22Rv1 (cell line): Measurements from ENCODE around the gene NDRG2.
"Not testable (repeated sequence)": the region's sequence is repeated elsewhere in the genome, so short reads cannot be mapped to it uniquely, and the experiment has no call there.

Experiments used
- ZFX ChIP-seq: fragments of 450-650 bp; IDR thresholded peaks from 2 replicates; pipeline ENCODE4 v1.6.1; 2017; ENCODE audit warnings: antibody characterized with exemption, borderline replicate concordance
- TF ChIP-seq, protein P1 (sequence below): fragments of 450-650 bp; IDR thresholded peaks from 2 replicates; pipeline ENCODE4 v1.5.1; 2017; ENCODE audit warnings: mild to moderate bottlenecking

DNA sequence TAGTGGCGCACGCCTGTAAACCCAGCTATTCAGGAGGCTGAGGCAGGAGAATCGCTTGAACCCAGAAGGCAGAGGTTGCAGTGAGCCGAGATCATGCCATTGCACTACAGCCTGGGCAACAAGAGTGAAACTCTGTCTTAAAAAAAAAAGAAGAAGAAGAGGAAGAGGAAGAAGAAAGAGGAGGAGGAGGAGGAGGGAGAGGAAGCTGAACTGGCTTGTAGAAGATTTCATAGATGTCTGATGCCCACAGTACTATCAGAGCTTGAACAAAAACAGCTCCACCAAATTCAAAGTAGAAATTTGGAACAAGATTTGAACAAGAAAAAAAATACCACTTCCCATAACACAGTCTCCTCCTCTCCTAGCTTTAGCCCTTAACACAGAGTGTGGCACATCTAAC lies 39.2 kb downstream of the NDRG2 start:
- TF ChIP-seq, protein P1, sequence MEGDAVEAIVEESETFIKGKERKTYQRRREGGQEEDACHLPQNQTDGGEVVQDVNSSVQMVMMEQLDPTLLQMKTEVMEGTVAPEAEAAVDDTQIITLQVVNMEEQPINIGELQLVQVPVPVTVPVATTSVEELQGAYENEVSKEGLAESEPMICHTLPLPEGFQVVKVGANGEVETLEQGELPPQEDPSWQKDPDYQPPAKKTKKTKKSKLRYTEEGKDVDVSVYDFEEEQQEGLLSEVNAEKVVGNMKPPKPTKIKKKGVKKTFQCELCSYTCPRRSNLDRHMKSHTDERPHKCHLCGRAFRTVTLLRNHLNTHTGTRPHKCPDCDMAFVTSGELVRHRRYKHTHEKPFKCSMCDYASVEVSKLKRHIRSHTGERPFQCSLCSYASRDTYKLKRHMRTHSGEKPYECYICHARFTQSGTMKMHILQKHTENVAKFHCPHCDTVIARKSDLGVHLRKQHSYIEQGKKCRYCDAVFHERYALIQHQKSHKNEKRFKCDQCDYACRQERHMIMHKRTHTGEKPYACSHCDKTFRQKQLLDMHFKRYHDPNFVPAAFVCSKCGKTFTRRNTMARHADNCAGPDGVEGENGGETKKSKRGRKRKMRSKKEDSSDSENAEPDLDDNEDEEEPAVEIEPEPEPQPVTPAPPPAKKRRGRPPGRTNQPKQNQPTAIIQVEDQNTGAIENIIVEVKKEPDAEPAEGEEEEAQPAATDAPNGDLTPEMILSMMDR = not testable (repeated sequence)
- TF ChIP-seq ZFX = not testable (repeated sequence)
